Measurements from ENCODE around the gene LIG1.

- no peak for TF ChIP-seq CTCF (IDR thresholded peaks at IDR 0.05)
- no peak for TF ChIP-seq POLR2A (IDR thresholded peaks at IDR 0.05; ENCODE audit: low read depth)
Measured at GRCh38 chr19:48094855-48095203, 75.3 kb downstream of the LIG1 start.
